GM12872 (cell line): ENCODE measurements around the gene TRUB1.

Experiments used
- CTCF ChIP-seq: IDR thresholded peaks from 3 replicates; pipeline ENCODE4 v1.5.1; 2011; ENCODE audit warnings: low read depth, mild to moderate bottlenecking, low read length, moderate library complexity; ENCODE audit not compliant: insufficient read depth

TRUB1 gene

GRCh38 chr10:114982989-114983388 lies 45.0 kb downstream of the TRUB1 start:
- no peak for TF ChIP-seq CTCF

DNA sequence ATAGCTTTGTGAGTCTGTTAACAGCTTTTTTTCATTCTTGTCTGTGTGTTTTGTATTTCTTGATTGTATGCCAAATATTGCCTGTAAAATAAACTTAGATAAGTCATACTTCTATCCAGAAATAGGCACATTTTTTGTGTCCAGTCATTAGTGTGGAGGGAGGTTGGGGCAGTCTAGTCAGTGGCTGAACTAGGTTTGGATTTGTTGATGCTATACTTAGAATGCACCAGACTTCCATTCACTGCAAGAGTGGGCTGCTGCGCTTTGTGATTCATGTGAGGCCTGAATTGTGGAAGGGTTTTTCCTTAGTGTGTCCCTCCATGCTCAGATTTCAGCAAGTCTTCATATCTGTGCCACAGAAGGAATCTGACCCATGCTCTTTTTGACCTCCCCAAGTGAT lies 50.0 kb downstream of the TRUB1 start:
- no peak for TF ChIP-seq CTCF

- TF ChIP-seq CTCF: no peak
Measured at GRCh38 chr10:114990586-114990985, 52.6 kb downstream of the TRUB1 start.

DNA sequence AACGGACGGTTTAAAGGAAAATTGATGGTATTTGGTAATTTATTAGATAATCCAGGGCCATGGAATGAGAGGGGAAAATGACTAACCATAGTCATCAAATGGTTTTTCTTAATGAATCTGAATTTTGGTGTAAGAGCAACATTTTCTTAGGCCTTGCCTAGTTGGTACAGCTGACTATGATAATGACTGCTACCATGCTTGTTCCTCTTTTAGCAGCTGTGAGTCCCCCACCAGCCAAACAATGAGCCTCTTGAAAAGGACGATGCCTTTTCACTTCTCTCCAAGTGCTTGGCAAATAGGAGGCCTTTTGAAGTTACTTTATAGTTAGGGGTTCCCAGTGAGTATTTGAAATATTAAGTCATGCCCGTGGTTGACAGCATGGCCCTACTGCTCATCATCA lies 53.0 kb downstream of the TRUB1 start:
- TF ChIP-seq CTCF: no peak

GRCh38 chr10:114992189-114992775 lies 54.3 kb downstream of the TRUB1 start:
- TF ChIP-seq CTCF: no peak

DNA sequence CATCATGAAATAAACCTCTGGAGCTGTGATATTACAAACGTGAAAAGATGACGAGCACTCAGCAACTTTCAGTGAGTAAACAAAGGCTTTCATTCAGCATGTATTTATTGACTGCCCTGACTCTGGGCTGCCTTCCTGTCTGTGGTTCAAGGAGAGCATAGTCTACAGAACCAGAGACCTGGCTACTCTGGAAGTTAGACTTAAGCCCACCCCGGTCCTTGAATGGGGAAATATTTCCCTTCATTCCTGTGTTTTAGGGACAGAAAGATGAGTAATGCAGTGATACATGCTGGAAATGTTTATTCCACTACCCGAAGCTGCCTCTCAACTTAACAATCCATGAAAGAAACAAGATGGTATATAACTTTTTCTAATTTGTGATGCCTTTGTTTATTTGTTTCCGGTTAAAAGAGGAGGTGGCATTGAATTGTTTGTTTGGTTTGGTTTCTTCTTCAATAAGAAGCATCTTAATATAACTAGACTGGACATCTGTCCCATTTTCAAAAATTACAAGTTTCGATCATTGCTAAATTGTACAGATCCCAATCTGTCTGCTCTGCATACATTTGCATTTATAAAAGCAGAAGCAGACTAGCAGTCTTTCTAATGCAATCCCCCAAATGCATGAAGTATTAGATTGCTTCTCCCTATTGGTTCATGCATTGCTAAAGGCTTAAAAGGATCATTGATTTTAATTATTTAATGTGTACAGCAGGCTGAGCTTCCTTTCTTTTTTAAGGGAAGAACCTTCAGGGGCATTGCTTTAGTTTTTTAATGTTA lies 57.7 kb downstream of the TRUB1 start:
- TF ChIP-seq CTCF: no peak

GRCh38 chr10:114996542-114996941 lies 58.5 kb downstream of the TRUB1 start:
- TF ChIP-seq CTCF: no peak
